Caco-2 (cell line): Measurements from ENCODE around the gene PLPPR3. TPM values are rescaled to one million over a fixed set of nuclear protein-coding genes. Genes with fewer than 3 reads are reported as not detected.

ENCODE experiments used
- BruUV-seq: library from RNA; stranded (reverse); fragments of 400-500 nt; replicated peaks from 2 replicates; lab custom pipeline; 2021; lab: Mats Ljungman, UMichigan
- CTCF ChIA-PET: fragments of 300-600 bp; sonication (Branson Sonifier 250); formaldehyde crosslinking; loops from one replicate; lab custom pipeline; 2022; ENCODE audit warnings: antibody characterized with exemption; lab: Charles Lee
- POLR2A ChIA-PET: fragments of 300-600 bp; sonication (Branson Sonifier 250); formaldehyde crosslinking; loops from one replicate; lab custom pipeline; 2022; ENCODE audit warnings: antibody characterized with exemption; lab: Charles Lee
- DNase-seq, 2 experiments: peaks; one replicate each; pipeline versions ENCODE4 v3.0.0 to v3.0.0-alpha.2; 2020 to 2022
- H3K27me3 ChIP-seq: replicated peaks from 2 replicates; pipeline ENCODE4 v1.6.0; 2011; ENCODE audit warnings: low read length; ENCODE audit not compliant: control insufficient read depth, insufficient read depth
- H3K36me3 ChIP-seq: 2 replicates; pipeline ENCODE4 v1.5.1; 2011; ENCODE audit warnings: low read length; ENCODE audit not compliant: control insufficient read depth, insufficient read depth
- H3K4me1 ChIP-seq: fragments of 250-450 bp; sonication (Bioruptor Pico); 2 replicates; pipeline ENCODE4 v1.5.1; 2020; ENCODE audit warnings: mild to moderate bottlenecking
- H3K4me3 ChIP-seq: 2 replicates; pipeline ENCODE4 v1.5.1; 2011; ENCODE audit warnings: low read depth, mild to moderate bottlenecking, control low read depth, low read length
- H3K9me3 ChIP-seq: fragments of 250-450 bp; sonication (Bioruptor Pico); 2 replicates; pipeline ENCODE4 v1.5.1; 2020; ENCODE audit warnings: mild to moderate bottlenecking, moderate library complexity
- H3K27ac Mint-ChIP-seq: one replicate; pipeline ENCODE4 v1.8.0; 2022; ENCODE audit warnings: mixed read lengths; ENCODE audit not compliant: unreplicated experiment
- H3K27me3 Mint-ChIP-seq: one replicate; pipeline ENCODE4 v1.8.0; 2022; ENCODE audit warnings: mixed read lengths; ENCODE audit not compliant: insufficient read depth, unreplicated experiment
- H3K36me3 Mint-ChIP-seq: one replicate; pipeline ENCODE4 v1.8.0; 2022; ENCODE audit warnings: mild to moderate bottlenecking, mixed read lengths; ENCODE audit not compliant: insufficient read depth, unreplicated experiment
- H3K4me1 Mint-ChIP-seq: one replicate; pipeline ENCODE4 v1.8.0; 2022; ENCODE audit warnings: low read depth, mixed read lengths; ENCODE audit not compliant: unreplicated experiment
- H3K4me3 Mint-ChIP-seq: one replicate; pipeline ENCODE4 v1.8.0; 2022; ENCODE audit warnings: mild to moderate bottlenecking, moderate library complexity, mixed read lengths; ENCODE audit not compliant: unreplicated experiment
- H3K9me3 Mint-ChIP-seq: one replicate; pipeline ENCODE4 v1.8.0; 2022; ENCODE audit warnings: mixed read lengths; ENCODE audit not compliant: unreplicated experiment
- intact Hi-C: fragments of 100-400 bp; cut with micrococcal nuclease; formaldehyde crosslinking; loops from one replicate; pipeline ENCODE4 v1.10.0; 2022; ENCODE audit not compliant: unreplicated experiment
- total RNA-seq: library from RNA; stranded (reverse); gene quantifications from 2 replicates; pipeline ENCODE4 v1.2.3, GENCODE V29; 2022
- TF ChIP-seq, protein P1 (sequence below), 2 experiments: fragments of 200-600 bp in 1 of 2; IDR thresholded peaks; 1 replicate in 1 of 2; 2 replicates in 1 of 2; pipeline versions ENCODE4 v1.5.1 to v1.8.0; 2011 to 2022; ENCODE audit warnings: antibody characterized with exemption in 1 of 2, control low read depth in 1 of 2, inconsistent platforms in 1 of 2, low read depth in 1 of 2, low read length in 1 of 2, mild to moderate bottlenecking in 1 of 2, moderate library complexity in 1 of 2; ENCODE audit not compliant: insufficient read depth in 1 of 2, severe bottlenecking in 1 of 2, unreplicated experiment in 1 of 2

PLPPR3 gene
- total RNA-seq, 1 experiment from 2014 or later, result 7.1 TPM

DNA sequence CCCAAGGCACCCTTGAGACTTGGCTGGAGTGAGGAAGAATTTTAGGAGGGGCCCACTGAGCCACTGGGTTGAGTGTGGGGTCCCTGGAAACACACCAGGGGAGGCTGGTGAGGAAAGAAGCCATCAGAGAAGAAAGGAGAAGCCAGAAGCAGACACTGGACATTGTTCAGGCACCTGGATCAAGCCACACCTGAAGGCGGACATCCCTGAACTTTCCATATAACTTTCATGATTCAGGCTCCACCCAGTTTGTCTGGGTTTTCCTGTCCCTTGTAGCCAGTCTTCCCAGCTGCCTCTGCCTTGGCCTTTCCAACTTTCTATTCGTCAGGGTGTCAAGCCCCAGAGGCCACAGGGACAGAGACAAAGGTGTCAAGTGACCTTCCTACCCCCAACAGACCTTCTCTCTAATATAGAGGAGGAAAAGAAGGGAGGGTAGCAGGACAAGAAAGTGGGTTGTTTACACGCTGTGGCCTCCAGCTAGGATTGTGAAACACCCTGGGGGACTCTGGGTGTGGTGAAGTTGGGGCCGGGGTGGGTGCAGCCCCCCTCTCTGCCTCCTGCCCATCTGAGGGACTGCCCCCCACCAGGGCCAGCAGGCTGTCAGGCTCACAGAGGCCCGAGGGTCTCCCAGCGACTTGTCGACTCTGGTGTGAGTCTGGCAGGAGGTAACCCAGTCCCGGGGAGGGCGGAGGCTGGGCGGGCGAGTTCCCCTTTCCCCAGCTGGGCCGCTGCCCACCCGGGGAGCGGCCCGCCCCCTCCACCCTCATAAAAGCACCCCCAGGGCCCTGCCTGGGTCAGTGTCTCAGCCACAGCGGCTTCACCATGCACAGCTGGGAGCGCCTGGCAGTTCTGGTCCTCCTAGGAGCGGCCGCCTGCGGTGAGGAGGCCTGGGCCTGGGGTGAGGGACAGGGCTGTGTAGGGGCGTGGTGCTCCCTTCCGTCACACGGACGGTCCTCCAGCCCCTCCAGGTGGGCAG, 37.4 kb upstream of the PLPPR3 start, which contains the start of gene CFD:
TSS of gene CFD (plus strand) at position 797 of the 976 bp plus-strand sequence. CDS start at position 823, 26 bp downstream.
- Histone ChIP-seq H3K4me3 (peak within 1 kb of the TSS; percentile 35), H3K27me3 (no peaks in the 10 kb centered on the region), H3K36me3 (no peaks in the 10 kb centered on the region), H3K9me3 (no peaks in the 10 kb centered on the region), H3K4me1 (0 out of 2 replicates have a peak, but pooled peaks cover 4% of the 10 kb centered on the region)
- DNase-seq, result no peak
- BruUV-seq, result no TSS peak
- intact Hi-C loops, result no loop called here
- peak within 1 kb of the TSS; percentile 54 for H3K4me3 Mint-ChIP-seq
- no peaks in the 10 kb centered on the region for H3K9me3 Mint-ChIP-seq
- ChIA-PET POLR2A (no interaction called here), CTCF (interaction anchor here (0.5 to 0.6 kb wide), 2 partner anchors 124 to 1552 kb away, joined by 4 to 9 read pairs; no protein-coding TSS in a partner anchor)
- no peaks in the 10 kb centered on the region for H3K4me1 Mint-ChIP-seq
- H3K36me3 Mint-ChIP-seq, result peaks cover 37% of the 10 kb centered on the region
- TF ChIP-seq, protein P1, sequence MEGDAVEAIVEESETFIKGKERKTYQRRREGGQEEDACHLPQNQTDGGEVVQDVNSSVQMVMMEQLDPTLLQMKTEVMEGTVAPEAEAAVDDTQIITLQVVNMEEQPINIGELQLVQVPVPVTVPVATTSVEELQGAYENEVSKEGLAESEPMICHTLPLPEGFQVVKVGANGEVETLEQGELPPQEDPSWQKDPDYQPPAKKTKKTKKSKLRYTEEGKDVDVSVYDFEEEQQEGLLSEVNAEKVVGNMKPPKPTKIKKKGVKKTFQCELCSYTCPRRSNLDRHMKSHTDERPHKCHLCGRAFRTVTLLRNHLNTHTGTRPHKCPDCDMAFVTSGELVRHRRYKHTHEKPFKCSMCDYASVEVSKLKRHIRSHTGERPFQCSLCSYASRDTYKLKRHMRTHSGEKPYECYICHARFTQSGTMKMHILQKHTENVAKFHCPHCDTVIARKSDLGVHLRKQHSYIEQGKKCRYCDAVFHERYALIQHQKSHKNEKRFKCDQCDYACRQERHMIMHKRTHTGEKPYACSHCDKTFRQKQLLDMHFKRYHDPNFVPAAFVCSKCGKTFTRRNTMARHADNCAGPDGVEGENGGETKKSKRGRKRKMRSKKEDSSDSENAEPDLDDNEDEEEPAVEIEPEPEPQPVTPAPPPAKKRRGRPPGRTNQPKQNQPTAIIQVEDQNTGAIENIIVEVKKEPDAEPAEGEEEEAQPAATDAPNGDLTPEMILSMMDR (IDR thresholded peaks at IDR 0.05; ENCODE audit: insufficient read depth in 1 of 2, low read depth in 1 of 2, low read length in 1 of 2, severe bottlenecking in 1 of 2, unreplicated experiment in 1 of 2), result no peak
- H3K27me3 Mint-ChIP-seq, result no peaks in the 10 kb centered on the region
- H3K27ac Mint-ChIP-seq, result no peak within 1 kb of the TSS

DNA sequence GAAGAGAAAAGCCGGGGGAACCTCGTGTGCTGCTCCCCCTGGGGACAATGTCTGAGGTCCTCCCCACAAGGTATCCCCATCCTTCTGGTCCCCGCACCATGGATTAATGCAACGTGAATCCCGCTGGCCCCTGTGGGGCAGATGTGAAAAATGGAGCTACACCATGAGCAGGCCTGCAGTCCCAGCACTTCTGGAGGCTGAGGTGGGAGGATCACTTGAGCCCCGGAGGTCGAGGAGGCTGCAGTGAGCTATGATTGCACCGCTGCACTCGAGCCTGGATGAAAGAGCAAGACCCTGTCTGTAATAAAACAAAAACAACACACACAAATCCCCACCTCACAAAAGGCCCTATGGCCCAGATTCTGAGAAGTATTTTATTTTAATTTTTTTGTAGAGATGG, 36.5 kb upstream of the PLPPR3 start:
- no peak overlapping the region for H3K4me3 ChIP-seq
- H3K4me1 ChIP-seq, result 0 out of 2 replicates have a peak, but pooled peaks cover 4% of the 10 kb centered on the region
- no peaks in the 10 kb centered on the region for H3K27me3 Mint-ChIP-seq
- no peaks in the 10 kb centered on the region for H3K36me3 ChIP-seq
- TF ChIP-seq, protein P1 (IDR thresholded peaks at IDR 0.05; ENCODE audit: insufficient read depth in 1 of 2, low read depth in 1 of 2, low read length in 1 of 2, severe bottlenecking in 1 of 2, unreplicated experiment in 1 of 2), result no peak
- no peak for DNase-seq
- no peaks in the 10 kb centered on the region for H3K9me3 ChIP-seq
- H3K27ac Mint-ChIP-seq, result no peak overlapping the region
- POLR2A ChIA-PET, result no interaction called here
- no peaks in the 10 kb centered on the region for H3K9me3 Mint-ChIP-seq
- BruUV-seq, result no TSS peak
- peaks cover 29% of the 10 kb centered on the region for H3K36me3 Mint-ChIP-seq
- no peaks in the 10 kb centered on the region for H3K27me3 ChIP-seq
- intact Hi-C loops, result no loop called here
- CTCF ChIA-PET, result interaction anchor here (0.5 to 0.7 kb wide), 2 partner anchors 10 to 125 kb away, joined by 3 to 4 read pairs; no protein-coding TSS in a partner anchor
- no peak overlapping the region for H3K4me3 Mint-ChIP-seq
- H3K4me1 Mint-ChIP-seq, result no peaks in the 10 kb centered on the region

DNA sequence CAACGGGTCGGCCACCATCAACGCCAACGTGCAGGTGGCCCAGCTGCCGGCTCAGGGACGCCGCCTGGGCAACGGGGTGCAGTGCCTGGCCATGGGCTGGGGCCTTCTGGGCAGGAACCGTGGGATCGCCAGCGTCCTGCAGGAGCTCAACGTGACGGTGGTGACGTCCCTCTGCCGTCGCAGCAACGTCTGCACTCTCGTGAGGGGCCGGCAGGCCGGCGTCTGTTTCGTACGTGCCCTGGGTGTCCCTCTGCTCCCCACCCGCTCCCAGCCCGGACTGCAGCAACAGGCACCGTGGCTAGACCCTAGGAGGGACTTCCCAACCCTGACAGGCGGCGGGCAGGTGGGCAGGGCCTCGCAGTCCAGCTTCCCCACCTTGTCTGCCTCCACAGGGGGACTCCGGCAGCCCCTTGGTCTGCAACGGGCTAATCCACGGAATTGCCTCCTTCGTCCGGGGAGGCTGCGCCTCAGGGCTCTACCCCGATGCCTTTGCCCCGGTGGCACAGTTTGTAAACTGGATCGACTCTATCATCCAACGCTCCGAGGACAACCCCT, 33.9 kb upstream of the PLPPR3 start:
- Mint-ChIP-seq H3K27me3 (no peaks in the 10 kb centered on the region), H3K4me3 (no peak overlapping the region), H3K27ac (no peak overlapping the region), H3K9me3 (no peaks in the 10 kb centered on the region), H3K36me3 (peaks cover 12% of the 10 kb centered on the region), H3K4me1 (no peaks in the 10 kb centered on the region)
- TF ChIP-seq, protein P1 (IDR thresholded peaks at IDR 0.05; ENCODE audit: insufficient read depth in 1 of 2, low read depth in 1 of 2, low read length in 1 of 2, severe bottlenecking in 1 of 2, unreplicated experiment in 1 of 2), result no peak
- no peaks in the 10 kb centered on the region for H3K36me3 ChIP-seq
- 0 out of 2 replicates have a peak, but pooled peaks cover 4% of the 10 kb centered on the region for H3K4me1 ChIP-seq
- intact Hi-C loops, result loop anchor here (2.0 kb wide), 1 partner anchor 145 kb away; the partner anchor contains the start of gene GRIN3B
- BruUV-seq, result no TSS peak
- no peaks in the 10 kb centered on the region for H3K9me3 ChIP-seq
- ChIA-PET POLR2A (no interaction called here), CTCF (no interaction called here)
- no peak overlapping the region for H3K4me3 ChIP-seq
- no peak for DNase-seq
- no peaks in the 10 kb centered on the region for H3K27me3 ChIP-seq
